Gastrocnemius medialis (tissue), 4 donors: ENCODE measurements around the gene MAP2K5.

ENCODE experiments used
- CTCF ChIP-seq, 5 experiments: fragments of 450-650 bp in 3 of 5; fragments of 200-600 bp in 2 of 5; sonication (generic) in 2 of 5; IDR thresholded peaks in 4 of 5; conservative IDR thresholded peaks in 1 of 5; 1 replicate in 4 of 5; 2 replicates in 1 of 5; pipeline ENCODE4 v1.5.1; 2016 to 2019; ENCODE audit warnings: antibody characterized with exemption in 5 of 5, mild to moderate bottlenecking in 3 of 5, moderate library complexity in 3 of 5
- POLR2A ChIP-seq, 2 donors: fragments of 450-650 bp; IDR thresholded peaks; one replicate each; pipeline ENCODE4 v1.6.1; 2017; ENCODE audit warnings: antibody characterized with exemption in 2 of 2, mild to moderate bottlenecking in 2 of 2, moderate library complexity in 2 of 2

- TF ChIP-seq CTCF (IDR thresholded peaks at IDR 0.05 in 4 of 5, conservative IDR thresholded peaks at IDR 0.05 in 1 of 5) (no peak), POLR2A (IDR thresholded peaks at IDR 0.05) (no peak)
Observed at GRCh38 chr15:67660874-67661606, 118.5 kb downstream of the MAP2K5 start.
